ENCODE data around the gene SENP5. TPM values are rescaled to one million over a fixed set of nuclear protein-coding genes. Genes with fewer than 3 reads are reported as not detected.

The SENP5 gene
- total RNA-seq, 2 donors from 2014 or later, result 29.4 to 77.6 TPM

DNA sequence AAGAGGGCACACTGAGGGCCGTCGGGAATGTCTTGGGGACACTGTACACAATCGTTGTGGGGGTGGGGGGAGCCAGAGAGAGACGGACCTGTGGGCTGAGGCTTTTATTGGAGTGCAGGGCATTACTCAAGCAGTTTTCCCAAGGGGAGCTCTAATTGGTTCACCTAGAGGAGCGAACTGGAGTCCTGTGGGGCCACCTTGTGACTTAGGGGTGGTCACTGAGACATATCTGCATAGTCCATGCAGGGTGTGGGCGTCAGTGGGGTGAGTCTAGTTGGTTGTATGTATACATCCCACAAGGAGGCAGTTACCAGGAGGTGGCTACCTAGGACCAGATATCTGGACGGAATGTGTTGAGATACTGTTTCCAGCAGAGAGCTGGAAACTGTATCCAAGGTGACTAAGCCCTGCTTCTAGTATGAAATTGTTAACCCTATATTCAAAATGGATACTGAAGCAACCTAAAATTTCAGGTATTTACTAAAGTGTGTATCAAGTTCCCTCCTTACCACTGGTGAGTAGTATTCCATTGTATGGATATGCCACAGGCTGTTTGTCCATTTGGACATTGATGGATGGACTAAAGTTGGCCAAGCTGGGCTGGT is 103.5 kb downstream of the SENP5 start:
- TF ChIP-seq, protein P1, sequence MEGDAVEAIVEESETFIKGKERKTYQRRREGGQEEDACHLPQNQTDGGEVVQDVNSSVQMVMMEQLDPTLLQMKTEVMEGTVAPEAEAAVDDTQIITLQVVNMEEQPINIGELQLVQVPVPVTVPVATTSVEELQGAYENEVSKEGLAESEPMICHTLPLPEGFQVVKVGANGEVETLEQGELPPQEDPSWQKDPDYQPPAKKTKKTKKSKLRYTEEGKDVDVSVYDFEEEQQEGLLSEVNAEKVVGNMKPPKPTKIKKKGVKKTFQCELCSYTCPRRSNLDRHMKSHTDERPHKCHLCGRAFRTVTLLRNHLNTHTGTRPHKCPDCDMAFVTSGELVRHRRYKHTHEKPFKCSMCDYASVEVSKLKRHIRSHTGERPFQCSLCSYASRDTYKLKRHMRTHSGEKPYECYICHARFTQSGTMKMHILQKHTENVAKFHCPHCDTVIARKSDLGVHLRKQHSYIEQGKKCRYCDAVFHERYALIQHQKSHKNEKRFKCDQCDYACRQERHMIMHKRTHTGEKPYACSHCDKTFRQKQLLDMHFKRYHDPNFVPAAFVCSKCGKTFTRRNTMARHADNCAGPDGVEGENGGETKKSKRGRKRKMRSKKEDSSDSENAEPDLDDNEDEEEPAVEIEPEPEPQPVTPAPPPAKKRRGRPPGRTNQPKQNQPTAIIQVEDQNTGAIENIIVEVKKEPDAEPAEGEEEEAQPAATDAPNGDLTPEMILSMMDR (IDR thresholded peaks at IDR 0.05), result no peak
- no peak for ATAC-seq (ENCODE audit: insufficient number of reproducible peaks, low FRiP score, low read depth)
- Histone ChIP-seq H3K4me3 (no peak overlapping the region), H3K4me1 (ENCODE audit: control insufficient read depth in 1 of 2, low read depth in 2 of 2) (peaks cover 7% of the 10 kb centered on the region in 2 donors), H3K27ac (no peak overlapping the region), H3K27me3 (replicated peaks; ENCODE audit: insufficient read depth) (no peaks in the 10 kb centered on the region), H3K9me3 (no peaks in the 10 kb centered on the region), H3K36me3 (no peaks in the 10 kb centered on the region)
- DNase-seq (ENCODE audit: low spot score), result no peak

DNA sequence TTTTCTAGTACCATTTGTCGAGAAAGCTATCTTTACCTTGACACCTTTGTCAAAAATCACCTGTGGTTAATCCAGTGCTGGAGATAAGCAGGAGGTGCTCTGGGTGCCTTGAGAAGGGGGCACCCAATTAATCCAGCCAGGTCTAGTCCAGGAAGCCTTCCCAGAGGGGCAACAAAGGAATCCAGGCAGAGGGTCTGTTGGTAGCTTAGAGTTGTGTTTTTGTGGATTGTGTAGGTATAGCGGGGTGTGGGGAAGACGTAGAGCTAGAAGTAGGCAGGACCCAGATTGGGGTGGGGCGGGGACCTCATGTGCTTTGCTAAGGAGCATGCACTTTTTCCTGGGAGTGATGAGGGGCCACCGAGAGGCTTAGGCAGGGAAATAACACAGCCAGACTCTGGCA is 106.9 kb downstream of the SENP5 start:
- H3K4me3 ChIP-seq, result no peak overlapping the region
- H3K27ac ChIP-seq, result no peak overlapping the region
- TF ChIP-seq, protein P1 (IDR thresholded peaks at IDR 0.05), result no peak
- DNase-seq (ENCODE audit: low spot score) (no peak), ATAC-seq (ENCODE audit: insufficient number of reproducible peaks, low FRiP score, low read depth) (no peak)
- no peaks in the 10 kb centered on the region for H3K4me1 ChIP-seq (ENCODE audit: control insufficient read depth in 1 of 2, low read depth in 2 of 2)
- H3K36me3 ChIP-seq, result no peaks in the 10 kb centered on the region
- no peaks in the 10 kb centered on the region for H3K27me3 ChIP-seq (replicated peaks; ENCODE audit: insufficient read depth)
- no peaks in the 10 kb centered on the region for H3K9me3 ChIP-seq

DNA sequence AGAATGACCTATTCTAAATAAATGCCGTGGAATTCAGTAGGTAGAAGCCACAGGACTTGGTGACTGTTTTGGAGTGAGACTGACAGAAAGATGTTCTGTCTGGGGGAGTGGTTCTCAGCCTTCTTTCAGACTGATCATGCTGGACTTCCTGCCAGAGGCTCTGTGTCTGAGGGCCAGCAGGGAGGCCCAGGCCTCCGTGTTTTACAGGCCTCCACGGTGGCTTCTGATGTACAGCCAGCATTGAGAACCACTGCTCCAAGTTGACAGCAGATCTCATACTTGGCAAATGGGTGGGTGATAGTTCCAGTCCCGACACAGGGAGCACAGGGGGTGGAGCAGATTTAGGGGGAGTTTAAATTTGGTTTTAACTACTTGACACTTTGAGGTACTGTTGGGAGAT is 107.6 kb downstream of the SENP5 start:
- TF ChIP-seq, protein P1 (IDR thresholded peaks at IDR 0.05), result no peak
- no peaks in the 10 kb centered on the region for H3K9me3 ChIP-seq
- H3K36me3 ChIP-seq, result no peaks in the 10 kb centered on the region
- H3K4me1 ChIP-seq (ENCODE audit: control insufficient read depth in 1 of 2, low read depth in 2 of 2), result no peaks in the 10 kb centered on the region
- H3K4me3 ChIP-seq, result no peak overlapping the region
- no peaks in the 10 kb centered on the region for H3K27me3 ChIP-seq (replicated peaks; ENCODE audit: insufficient read depth)
- ATAC-seq (ENCODE audit: insufficient number of reproducible peaks, low FRiP score, low read depth) (no peak), DNase-seq (ENCODE audit: low spot score) (no peak)
- H3K27ac ChIP-seq, result no peak overlapping the region

DNA sequence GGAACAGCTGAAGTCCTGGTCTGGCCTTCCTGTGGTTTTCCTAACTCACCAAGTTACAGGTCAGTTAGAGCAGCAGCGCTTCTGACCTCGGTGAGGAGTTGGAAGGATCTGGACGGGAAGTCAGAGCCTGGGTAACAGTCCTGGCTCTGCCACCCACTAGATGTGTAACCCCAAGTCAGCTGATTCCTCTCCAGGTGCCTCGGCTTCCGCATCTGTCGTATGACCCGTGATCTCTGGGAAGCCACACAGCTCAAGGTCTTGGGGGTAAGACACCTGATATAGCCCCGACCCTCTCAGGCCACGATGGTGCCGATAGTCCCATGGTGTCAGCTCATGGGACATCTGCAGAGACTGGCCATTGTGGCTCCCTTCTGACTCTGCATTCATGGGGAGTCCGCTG is 109.2 kb downstream of the SENP5 start:
- H3K9me3 ChIP-seq, result no peaks in the 10 kb centered on the region
- no peaks in the 10 kb centered on the region for H3K27me3 ChIP-seq (replicated peaks; ENCODE audit: insufficient read depth)
- H3K27ac ChIP-seq, result no peak overlapping the region
- TF ChIP-seq, protein P1 (IDR thresholded peaks at IDR 0.05), result no peak
- H3K4me1 ChIP-seq (ENCODE audit: control insufficient read depth in 1 of 2, low read depth in 2 of 2), result no peaks in the 10 kb centered on the region
- H3K4me3 ChIP-seq, result no peak overlapping the region
- ATAC-seq (ENCODE audit: insufficient number of reproducible peaks, low FRiP score, low read depth) (no peak), DNase-seq (ENCODE audit: low spot score) (no peak)
- H3K36me3 ChIP-seq, result no peaks in the 10 kb centered on the region

DNA sequence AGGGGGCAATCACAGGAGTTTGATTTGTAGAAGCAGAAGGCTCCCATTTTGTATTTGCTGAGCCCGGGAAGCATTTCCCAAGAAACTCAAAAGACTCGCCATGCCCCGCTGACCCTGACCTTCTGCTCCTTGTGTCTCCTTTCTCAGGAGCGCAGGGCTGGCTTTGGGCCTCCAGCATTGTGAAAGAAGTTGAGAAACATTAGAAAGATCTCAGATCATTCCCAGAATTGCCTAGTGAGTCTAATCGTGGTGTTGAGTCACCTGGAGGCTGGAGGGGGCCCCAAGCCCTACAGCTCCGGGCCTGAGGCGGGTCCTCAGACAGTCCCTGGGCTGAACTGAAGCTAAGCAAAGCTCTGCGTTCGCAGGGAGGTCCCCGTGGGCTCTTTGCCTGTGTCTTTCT is 111.8 kb downstream of the SENP5 start:
- no peaks in the 10 kb centered on the region for H3K27me3 ChIP-seq (replicated peaks; ENCODE audit: insufficient read depth)
- TF ChIP-seq, protein P1 (IDR thresholded peaks at IDR 0.05), result no peak
- H3K9me3 ChIP-seq, result no peaks in the 10 kb centered on the region
- no peak for DNase-seq (ENCODE audit: low spot score)
- no peak overlapping the region for H3K27ac ChIP-seq
- ATAC-seq (ENCODE audit: insufficient number of reproducible peaks, low FRiP score, low read depth), result no peak
- no peaks in the 10 kb centered on the region for H3K4me1 ChIP-seq (ENCODE audit: control insufficient read depth in 1 of 2, low read depth in 2 of 2)
- no peak overlapping the region for H3K4me3 ChIP-seq
- no peaks in the 10 kb centered on the region for H3K36me3 ChIP-seq

All from thoracic aorta (tissue), 2 donors.